PC-3 (cell line): ENCODE data around the gene ARID4A. TPM values are rescaled to one million over a fixed set of nuclear protein-coding genes. Genes with fewer than 3 reads are reported as not detected.

Experiments used
- ATAC-seq: fragments of 200-7000 bp; cut with Tn5 transposase; 2 replicates; pipeline ENCODE4 v1.9.1; 2020; ENCODE audit warnings: mild to moderate bottlenecking, moderate library complexity
- BruUV-seq: library from RNA; stranded (reverse); fragments of 400-500 nt; replicated peaks from 2 replicates; lab custom pipeline; 2021; lab: Mats Ljungman, UMichigan
- CTCF ChIA-PET: fragments of 300-600 bp; sonication (Branson Sonifier 250); formaldehyde crosslinking; loops from one replicate; lab custom pipeline; 2022; ENCODE audit warnings: antibody characterized with exemption; lab: Charles Lee
- POLR2A ChIA-PET: fragments of 300-600 bp; sonication (Branson Sonifier 250); formaldehyde crosslinking; loops from one replicate; lab custom pipeline; 2022; ENCODE audit warnings: antibody characterized with exemption; ENCODE audit not compliant: unreplicated experiment; lab: Charles Lee
- DNase-seq: peaks from one replicate; pipeline ENCODE4 v3.0.0-alpha.2; 2015
- H2AFZ ChIP-seq: fragments of 300-600 bp; sonication (generic); 2 replicates; pipeline ENCODE4 v1.6.0; 2016; ENCODE audit warnings: antibody characterized with exemption, low read length
- H3F3A ChIP-seq: fragments of 300-600 bp; sonication (generic); one replicate; pipeline ENCODE4 v1.6.0; 2017; ENCODE audit warnings: antibody characterized with exemption, low read length, control low read depth, mild to moderate bottlenecking; ENCODE audit not compliant: unreplicated experiment
- H3K27ac ChIP-seq: fragments of 300-600 bp; sonication (generic); 2 replicates; pipeline ENCODE4 v1.5.1; 2016; ENCODE audit warnings: mild to moderate bottlenecking, low read length
- H3K27me3 ChIP-seq: fragments of 300-600 bp; sonication (generic); 2 replicates; pipeline ENCODE4 v1.6.1; 2016; ENCODE audit warnings: low read length, mixed read lengths
- H3K36me3 ChIP-seq: fragments of 300-600 bp; sonication (generic); 2 replicates; pipeline ENCODE4 v1.6.1; 2016; ENCODE audit warnings: low read depth, mixed run types, low read length, mixed read lengths
- H3K4me1 ChIP-seq: fragments of 300-600 bp; sonication (generic); 2 replicates; pipeline ENCODE4 v1.5.1; 2016; ENCODE audit warnings: low read length; ENCODE audit not compliant: insufficient read depth
- H3K4me2 ChIP-seq: fragments of 300-600 bp; sonication (generic); 2 replicates; pipeline ENCODE4 v1.6.0; 2016; ENCODE audit warnings: low read length
- H3K4me3 ChIP-seq: fragments of 300-600 bp; sonication (generic); 2 replicates; pipeline ENCODE4 v1.5.1; 2016; ENCODE audit warnings: mild to moderate bottlenecking, low read length, mixed read lengths
- H3K79me2 ChIP-seq: fragments of 300-600 bp; sonication (generic); 2 replicates; pipeline ENCODE4 v1.6.1; 2017; ENCODE audit warnings: low read length, mixed read lengths
- H3K9ac ChIP-seq: fragments of 300-600 bp; sonication (generic); 2 replicates; pipeline ENCODE4 v1.6.0; 2016; ENCODE audit warnings: mild to moderate bottlenecking, low read length
- H3K9me2 ChIP-seq: fragments of 300-600 bp; sonication (generic); replicated peaks from 2 replicates; pipeline ENCODE4 v1.6.1; 2016; ENCODE audit warnings: mixed run types, low read length, mixed read lengths
- H3K9me3 ChIP-seq: fragments of 300-600 bp; sonication (generic); 2 replicates; pipeline ENCODE4 v1.6.1; 2016; ENCODE audit warnings: low read length, mixed read lengths
- H4K20me1 ChIP-seq: fragments of 300-600 bp; sonication (generic); 2 replicates; pipeline ENCODE4 v1.6.1; 2016; ENCODE audit warnings: low read length, mixed read lengths
- EZH2 ChIP-seq: fragments of 300-600 bp; sonication (generic); IDR thresholded peaks from one replicate; pipeline ENCODE4 v1.6.1; 2017; ENCODE audit warnings: antibody characterized with exemption, mild to moderate bottlenecking, low read length; ENCODE audit not compliant: unreplicated experiment
- EZH2phosphoT487 ChIP-seq: fragments of 300-600 bp; sonication (generic); IDR thresholded peaks from 2 replicates; pipeline ENCODE4 v1.6.1; 2018; ENCODE audit warnings: mild to moderate bottlenecking, antibody characterized with exemption, low read length, borderline replicate concordance
- intact Hi-C: fragments of 100-400 bp; cut with micrococcal nuclease; formaldehyde crosslinking; loops from 2 replicates; pipeline ENCODE4 v1.9.0; 2023
- total RNA-seq: library from RNA; depleted of rRNA; stranded (reverse); fragments of >200 nt; gene quantifications from 2 replicates; pipeline ENCODE4 v1.2.3, GENCODE V29; 2014
- TF ChIP-seq, protein P1 (sequence below): fragments of 300-600 bp; sonication (generic); conservative IDR thresholded peaks from 2 replicates; pipeline ENCODE4 v1.5.1; 2017; ENCODE audit warnings: antibody characterized with exemption, low read depth, mild to moderate bottlenecking, low read length

ARID4A gene
- total RNA-seq, 1 experiment from 2014 or later = 7.3 TPM

- TF ChIP-seq, protein P1, sequence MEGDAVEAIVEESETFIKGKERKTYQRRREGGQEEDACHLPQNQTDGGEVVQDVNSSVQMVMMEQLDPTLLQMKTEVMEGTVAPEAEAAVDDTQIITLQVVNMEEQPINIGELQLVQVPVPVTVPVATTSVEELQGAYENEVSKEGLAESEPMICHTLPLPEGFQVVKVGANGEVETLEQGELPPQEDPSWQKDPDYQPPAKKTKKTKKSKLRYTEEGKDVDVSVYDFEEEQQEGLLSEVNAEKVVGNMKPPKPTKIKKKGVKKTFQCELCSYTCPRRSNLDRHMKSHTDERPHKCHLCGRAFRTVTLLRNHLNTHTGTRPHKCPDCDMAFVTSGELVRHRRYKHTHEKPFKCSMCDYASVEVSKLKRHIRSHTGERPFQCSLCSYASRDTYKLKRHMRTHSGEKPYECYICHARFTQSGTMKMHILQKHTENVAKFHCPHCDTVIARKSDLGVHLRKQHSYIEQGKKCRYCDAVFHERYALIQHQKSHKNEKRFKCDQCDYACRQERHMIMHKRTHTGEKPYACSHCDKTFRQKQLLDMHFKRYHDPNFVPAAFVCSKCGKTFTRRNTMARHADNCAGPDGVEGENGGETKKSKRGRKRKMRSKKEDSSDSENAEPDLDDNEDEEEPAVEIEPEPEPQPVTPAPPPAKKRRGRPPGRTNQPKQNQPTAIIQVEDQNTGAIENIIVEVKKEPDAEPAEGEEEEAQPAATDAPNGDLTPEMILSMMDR = no peak
- TF ChIP-seq EZH2 (no peak), EZH2phosphoT487 (no peak)
- POLR2A ChIA-PET = interaction anchor here (0.5 kb wide), 1 partner anchor 28 kb away, joined by 3 read pairs; the partner anchor contains the start of gene ARID4A
- no peaks in the 10 kb centered on the region for H3K9me2 ChIP-seq
- no peak overlapping the region for H3K4me2 ChIP-seq
- H3K79me2 ChIP-seq = peaks cover 45% of the 10 kb centered on the region
- DNase-seq (peak; percentile 56), ATAC-seq (peak; percentile 58)
- peaks cover 23% of the 10 kb centered on the region for H3F3A ChIP-seq
- H3K4me3 ChIP-seq = no peak overlapping the region
- peaks cover 59% of the 10 kb centered on the region for H4K20me1 ChIP-seq
- no peak overlapping the region for H3K27ac ChIP-seq
- H3K27me3 ChIP-seq = no peaks in the 10 kb centered on the region
- H3K36me3 ChIP-seq = peaks cover 94% of the 10 kb centered on the region
- H3K9me3 ChIP-seq = no peaks in the 10 kb centered on the region
- no peaks in the 10 kb centered on the region for H3K4me1 ChIP-seq
- CTCF ChIA-PET = no interaction called here
- H2AFZ ChIP-seq = no peak overlapping the region
- intact Hi-C loops = no loop called here
- H3K9ac ChIP-seq = no peak overlapping the region
- BruUV-seq = no TSS peak
Observed at GRCh38 chr14:58270628-58271027, 27.7 kb upstream of the ARID4A start.

DNA sequence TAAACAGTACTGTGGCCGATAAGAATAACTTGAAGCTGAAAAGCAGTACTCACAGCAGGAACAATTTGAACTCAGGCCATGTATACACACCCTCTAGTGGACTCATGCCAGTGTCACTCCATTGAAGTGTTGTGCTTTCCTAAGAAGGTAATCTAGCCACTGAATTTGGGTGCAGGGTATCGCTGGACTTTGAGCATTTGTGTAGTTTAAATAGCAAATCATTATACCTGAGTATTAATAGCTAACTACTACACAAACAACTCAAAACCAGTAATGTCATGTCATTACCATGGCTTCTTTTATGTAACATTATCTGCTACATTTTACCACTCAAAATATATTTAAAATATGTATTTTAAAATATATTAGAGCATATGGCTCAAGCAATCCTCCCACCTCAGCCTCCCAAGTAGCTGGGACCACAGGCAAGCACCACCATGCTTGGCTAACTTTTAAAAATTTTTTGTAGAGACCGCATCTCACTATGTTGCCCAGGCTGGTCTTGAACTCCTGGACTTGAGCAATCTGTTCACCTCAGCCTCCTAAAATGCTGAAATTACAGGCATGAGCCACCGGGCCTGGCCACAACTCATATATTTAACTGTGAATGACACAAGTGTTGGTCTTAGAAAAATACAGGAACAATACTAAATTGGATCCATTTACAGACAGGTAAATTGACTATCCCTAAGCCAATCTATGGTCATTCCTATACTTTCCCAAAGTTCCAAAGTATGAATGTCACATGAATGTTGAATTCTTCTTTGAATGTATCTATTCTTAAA, 25.6 kb upstream of the ARID4A start:
- H4K20me1 ChIP-seq = peaks cover 62% of the 10 kb centered on the region
- no TSS peak for BruUV-seq
- peaks cover 64% of the 10 kb centered on the region for H3K79me2 ChIP-seq
- H3K27ac ChIP-seq = no peak overlapping the region
- no peaks in the 10 kb centered on the region for H3K9me3 ChIP-seq
- H3K36me3 ChIP-seq = peaks cover 83% of the 10 kb centered on the region
- intact Hi-C loops = no loop called here
- no peak overlapping the region for H3K4me3 ChIP-seq
- no peak overlapping the region for H3K9ac ChIP-seq
- CTCF ChIA-PET = interaction anchor here (0.5 kb wide), 1 partner anchor 165 kb away, joined by 4 read pairs; no protein-coding TSS in a partner anchor
- no peaks in the 10 kb centered on the region for H3K27me3 ChIP-seq
- H3K4me2 ChIP-seq = no peak overlapping the region
- peak; percentile 70 for DNase-seq
- peaks cover 21% of the 10 kb centered on the region for H3F3A ChIP-seq
- TF ChIP-seq EZH2phosphoT487 = no peak
- TF ChIP-seq, protein P1 = peak; percentile 62
- H3K9me2 ChIP-seq = no peaks in the 10 kb centered on the region
- no peaks in the 10 kb centered on the region for H3K4me1 ChIP-seq
- ATAC-seq = peak; percentile 53
- POLR2A ChIA-PET = no interaction called here
- no peak overlapping the region for H2AFZ ChIP-seq

- no peak for TF ChIP-seq EZH2
- no peak for TF ChIP-seq EZH2phosphoT487
- TF ChIP-seq, protein P1 = no peak
- Histone ChIP-seq H3K27ac (no peak overlapping the region), H3F3A (peaks cover 18% of the 10 kb centered on the region), H3K4me2 (no peak overlapping the region), H3K79me2 (peaks cover 85% of the 10 kb centered on the region), H3K9ac (no peak overlapping the region), H3K27me3 (no peaks in the 10 kb centered on the region), H3K4me1 (no peaks in the 10 kb centered on the region), H3K9me2 (no peaks in the 10 kb centered on the region), H3K36me3 (peaks cover 82% of the 10 kb centered on the region), H3K4me3 (no peak overlapping the region), H4K20me1 (peaks cover 53% of the 10 kb centered on the region), H2AFZ (no peak overlapping the region), H3K9me3 (no peaks in the 10 kb centered on the region)
- no TSS peak for BruUV-seq
- DNase-seq (no peak), ATAC-seq (no peak)
- POLR2A ChIA-PET = interaction anchor here (0.6 kb wide), 1 partner anchor 32 kb away, joined by 4 read pairs; no protein-coding TSS in a partner anchor
- intact Hi-C loops = no loop called here
- CTCF ChIA-PET = no interaction called here
Observed at GRCh38 chr14:58274881-58275280, 23.5 kb upstream of the ARID4A start.
